GM18520 (cell line): ENCODE data around the gene SLC35F1.

ENCODE experiments used
- ATAC-seq: cut with Tn5 transposase; IDR thresholded peaks from one replicate; pipeline ENCODE4 v1.9.1; 2021; ENCODE audit not compliant: unreplicated experiment

The SLC35F1 gene

DNA sequence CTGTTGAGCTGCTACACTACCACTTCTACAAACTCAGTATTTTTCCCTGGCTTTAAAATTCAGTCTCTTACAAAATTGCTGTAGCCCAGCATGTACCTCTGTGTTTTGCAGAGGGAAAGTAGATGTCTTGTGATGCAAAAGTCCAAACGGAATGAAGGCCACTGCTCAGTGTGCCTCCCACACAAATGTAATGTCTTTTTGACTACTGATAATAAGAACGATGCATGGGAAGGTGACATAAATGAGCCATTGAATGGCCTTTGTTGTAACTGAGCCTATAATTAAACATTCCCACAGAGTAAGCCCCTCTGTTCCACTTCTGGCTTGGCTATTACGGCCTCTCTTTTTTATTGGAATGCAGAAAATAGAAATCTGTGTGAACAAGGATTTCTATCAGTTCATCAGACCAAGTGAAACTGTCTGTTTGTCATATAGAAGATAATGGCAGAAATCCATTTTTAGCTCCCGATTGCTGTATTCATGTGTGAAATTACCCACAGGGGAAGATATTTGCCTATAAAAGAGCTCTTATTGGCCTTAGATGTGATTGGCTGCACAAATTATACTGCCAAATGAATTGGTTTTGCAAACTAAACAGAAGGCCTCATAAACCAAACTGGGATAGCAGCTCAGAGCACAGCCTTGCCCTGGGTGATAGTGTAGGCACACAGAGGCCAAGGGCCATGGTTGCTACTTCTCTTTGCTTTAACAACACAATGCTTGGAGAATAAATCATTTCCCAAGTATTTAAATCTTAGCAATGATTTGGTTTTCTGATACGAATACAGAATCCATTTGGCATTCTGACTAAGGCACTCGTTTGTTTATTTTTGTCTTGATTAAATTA, 399.6 kb downstream of the SLC35F1 start:
- ATAC-seq: no peak

GRCh38 chr6:118307581-118307980, 400.5 kb downstream of the SLC35F1 start:
- no peak for ATAC-seq

DNA sequence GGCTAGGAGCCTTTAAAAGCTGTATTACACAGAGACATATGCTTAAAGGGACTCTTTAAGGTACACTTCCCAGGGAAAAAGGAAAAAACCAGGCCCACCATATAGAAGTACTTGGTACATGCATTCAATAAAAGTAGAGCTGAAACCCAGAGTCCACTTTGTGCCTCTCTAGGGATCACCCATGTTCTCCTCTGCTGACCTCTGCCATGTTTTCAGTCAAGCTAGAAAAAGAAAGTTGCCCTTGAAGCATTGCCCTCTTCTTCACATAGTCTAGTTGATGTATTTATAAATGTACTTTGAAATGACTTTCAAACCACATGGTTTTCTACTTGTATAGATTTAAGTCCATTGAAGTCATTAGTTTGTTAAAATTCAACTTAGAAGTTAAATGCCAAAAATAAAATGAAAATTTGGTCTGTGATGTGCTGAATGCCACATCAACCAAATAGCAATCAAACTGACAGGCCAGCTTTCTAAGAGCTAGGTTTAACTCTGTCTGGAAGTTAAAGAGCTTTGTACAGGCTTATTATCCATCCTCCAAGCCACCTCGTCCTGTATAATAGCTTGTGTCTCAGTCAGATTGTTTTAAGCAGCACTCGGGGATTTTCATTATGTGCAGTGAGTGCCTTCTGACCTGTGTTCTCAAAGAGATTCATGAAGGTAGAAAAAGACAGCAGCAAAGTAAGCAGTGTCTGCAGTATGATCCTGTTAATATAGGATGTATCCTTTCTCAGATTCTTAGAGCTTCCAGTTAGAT, 402.5 kb downstream of the SLC35F1 start:
- no peak for ATAC-seq

GRCh38 chr6:118313208-118313607, 406.1 kb downstream of the SLC35F1 start:
- ATAC-seq: no peak

- ATAC-seq: no peak
Observed at GRCh38 chr6:118313762-118314161, 406.7 kb downstream of the SLC35F1 start.

GRCh38 chr6:118316796-118317384, 409.8 kb downstream of the SLC35F1 start:
- no peak for ATAC-seq

- ATAC-seq: no peak
Observed at GRCh38 chr6:118317581-118318563, 410.8 kb downstream of the SLC35F1 start.

- ATAC-seq: no peak
Observed at GRCh38 chr6:118318648-118319047, 411.6 kb downstream of the SLC35F1 start.

DNA sequence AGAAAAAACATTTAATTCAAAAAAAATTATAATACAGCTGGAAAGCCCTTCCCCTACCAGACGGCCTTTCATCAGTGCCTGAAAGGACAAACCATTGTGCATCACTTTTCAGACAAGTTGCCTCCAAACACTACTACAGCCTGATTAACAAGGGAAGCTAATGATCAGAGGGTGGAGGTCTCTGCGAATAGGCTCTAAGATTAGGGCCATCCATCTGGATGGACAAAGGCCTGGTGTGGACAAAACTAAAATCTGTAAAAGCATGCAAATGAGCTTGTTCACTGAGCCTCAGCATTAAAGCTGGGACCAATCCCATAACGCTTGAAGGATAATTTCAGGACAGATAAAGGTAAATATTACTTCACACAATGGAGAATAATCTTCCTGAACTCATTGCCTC, 412.4 kb downstream of the SLC35F1 start:
- ATAC-seq: no peak

DNA sequence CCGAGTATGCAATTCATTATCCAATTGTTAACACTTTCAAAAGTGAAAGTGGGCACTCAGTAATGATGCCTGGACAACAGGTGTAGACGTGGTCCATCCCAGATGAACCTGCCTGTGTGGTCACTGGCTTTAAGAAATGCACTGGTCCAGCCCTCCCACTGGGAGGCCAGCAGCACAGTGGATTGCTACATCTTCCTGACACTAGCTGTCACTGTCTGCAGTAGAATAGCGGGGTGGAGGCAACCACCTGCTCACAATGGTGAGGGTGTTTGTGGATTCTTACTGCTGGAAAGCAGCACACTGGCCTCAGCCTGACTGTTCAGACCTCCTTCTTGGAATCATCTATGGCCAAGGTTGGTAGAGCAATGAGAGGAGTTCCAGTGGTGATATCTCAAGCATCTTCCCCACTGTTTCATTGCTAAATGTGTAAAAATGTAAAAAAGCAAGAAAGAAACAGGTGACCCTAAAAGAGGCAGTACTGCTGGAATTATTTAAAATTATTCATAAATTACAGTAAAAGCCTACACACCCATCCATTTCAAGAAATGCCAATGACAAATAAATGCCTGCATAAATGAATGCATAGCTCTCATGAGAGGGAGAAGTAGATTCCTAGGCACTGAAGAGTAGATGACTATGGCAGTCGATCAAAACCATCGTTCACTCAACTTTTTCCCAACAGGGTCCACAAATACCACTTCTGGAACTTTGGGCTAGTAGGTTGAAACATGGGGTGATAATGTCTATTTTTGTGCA, 413.0 kb downstream of the SLC35F1 start:
- ATAC-seq: no peak

- ATAC-seq: no peak
Observed at GRCh38 chr6:118320652-118321051, 413.6 kb downstream of the SLC35F1 start.

GRCh38 chr6:118324116-118324515, 417.1 kb downstream of the SLC35F1 start:
- ATAC-seq: no peak

- ATAC-seq: no peak
Observed at GRCh38 chr6:118325220-118325860, 418.3 kb downstream of the SLC35F1 start.

DNA sequence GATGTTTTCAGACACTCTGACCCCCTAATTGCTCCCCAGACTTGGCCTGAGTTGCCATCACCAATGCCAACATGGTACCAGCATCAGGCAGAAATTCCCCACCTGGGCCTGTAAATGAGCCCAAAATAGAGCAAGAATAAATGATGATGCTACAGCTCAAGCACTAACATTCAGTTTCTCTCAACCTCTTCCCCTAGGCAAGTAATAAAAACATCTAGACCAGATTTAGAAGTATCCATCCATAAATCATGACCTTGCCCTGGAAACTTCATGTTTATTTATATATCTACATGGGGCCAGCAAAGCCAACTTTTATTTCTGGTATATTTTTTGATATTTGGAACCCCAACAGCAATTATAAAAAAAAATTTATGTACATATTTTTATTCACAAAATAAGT, 419.6 kb downstream of the SLC35F1 start:
- no peak for ATAC-seq

- ATAC-seq: no peak
Observed at GRCh38 chr6:118327237-118327636, 420.2 kb downstream of the SLC35F1 start.

DNA sequence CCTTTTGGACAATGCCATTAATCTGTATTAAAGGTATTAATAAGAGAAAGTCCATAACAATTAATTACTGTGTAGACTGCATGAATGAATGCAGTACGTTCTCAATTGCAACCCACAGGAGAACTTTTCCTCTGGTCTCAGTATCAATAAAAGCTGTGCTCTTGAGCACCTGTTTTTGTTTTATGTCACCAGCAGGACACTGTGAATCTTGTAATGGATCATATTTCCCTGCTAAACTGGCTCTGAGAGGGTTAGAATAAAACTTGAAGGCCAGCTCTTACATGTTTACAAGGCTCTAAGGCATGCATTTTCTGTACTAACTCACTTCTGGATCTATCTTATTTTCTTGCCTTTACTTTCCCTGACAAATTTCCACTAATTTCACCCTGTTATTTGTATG, 426.7 kb downstream of the SLC35F1 start:
- ATAC-seq: no peak

DNA sequence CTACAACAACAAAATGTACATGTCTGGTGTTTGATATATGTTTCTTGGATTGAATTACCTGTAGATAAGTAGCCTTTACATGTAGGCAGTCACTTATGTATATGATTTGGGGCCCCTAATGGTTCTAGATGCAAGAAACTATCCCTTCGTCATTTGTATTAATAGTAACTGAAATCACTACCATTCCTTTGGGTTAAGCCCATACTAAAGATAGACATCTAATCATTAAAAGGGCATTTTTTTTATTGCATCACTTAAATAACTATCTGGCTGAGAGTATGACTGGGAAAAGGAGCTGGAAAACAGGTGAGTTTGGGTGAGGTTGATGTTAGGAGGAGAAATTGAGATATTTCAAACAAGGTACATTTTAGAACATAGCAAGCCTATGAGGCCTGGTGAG, 427.6 kb downstream of the SLC35F1 start:
- no peak for ATAC-seq

- ATAC-seq: no peak
Observed at GRCh38 chr6:118335325-118335816, 428.3 kb downstream of the SLC35F1 start.

DNA sequence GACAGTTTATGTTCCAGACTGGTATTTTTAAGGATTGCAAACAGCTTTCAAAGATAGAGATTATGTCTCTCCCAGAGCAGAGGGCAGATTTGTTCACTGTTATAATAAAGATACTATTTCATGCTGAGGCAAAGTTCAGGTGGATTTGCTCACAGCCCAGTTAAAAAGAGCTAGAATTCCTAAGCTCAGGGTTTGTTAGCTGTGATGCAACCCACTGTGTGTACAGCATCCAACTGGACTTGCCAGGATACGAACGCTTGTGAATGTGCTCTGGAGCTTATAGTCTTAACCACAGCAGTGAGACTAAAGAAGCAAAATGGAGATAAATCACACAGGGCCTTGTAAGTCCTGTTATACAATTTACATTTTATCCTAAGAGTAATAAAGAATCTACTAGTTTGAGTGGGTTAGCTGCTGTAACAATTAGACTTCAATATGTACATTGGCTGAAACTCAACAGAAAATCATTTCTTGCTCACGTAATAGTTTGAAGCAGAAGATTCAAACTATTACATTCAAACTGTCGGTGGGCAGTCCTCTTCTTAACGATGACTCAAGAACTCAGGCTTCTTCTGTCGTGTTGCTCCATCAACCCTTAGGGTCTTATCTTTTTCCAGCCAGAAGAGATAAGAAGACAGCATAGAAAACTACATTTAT, 437.1 kb downstream of the SLC35F1 start:
- ATAC-seq: no peak
